ENCODE results near the gene CCDC77. TPM values are rescaled to one million over a fixed set of nuclear protein-coding genes. Genes with fewer than 3 reads are reported as not detected.

Gene CCDC77
- total RNA-seq, 4 donors from 2014 or later: 10.2 to 20.3 (median 12.3) TPM

DNA sequence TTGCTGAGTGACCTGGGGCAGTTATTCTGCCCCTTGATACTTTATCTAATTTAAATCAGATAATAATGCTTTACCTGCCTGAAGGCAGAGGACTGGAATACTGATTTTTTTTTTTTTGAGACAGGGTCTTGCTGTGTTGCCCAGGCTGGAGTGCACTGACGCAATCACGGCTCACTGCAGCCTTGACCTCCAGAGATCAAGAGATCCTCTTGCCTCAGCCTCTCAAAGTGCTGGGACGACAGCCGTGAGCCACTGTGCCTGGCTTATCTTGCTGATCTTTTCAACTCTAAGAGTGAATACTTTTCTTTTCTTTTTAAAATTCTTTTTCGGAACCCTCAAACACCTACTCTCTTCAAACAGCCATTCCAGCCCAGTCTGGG, 57.6 kb downstream of the CCDC77 start:
- H3K27ac ChIP-seq: no peak overlapping the region
- peaks cover 0 to 12% of the 10 kb centered on the region in 2 donors for H3K4me1 ChIP-seq
- DNase-seq: no peak
- peak overlapping the region in 2 of 3 donors; percentile 46 to 49 for H3K4me3 ChIP-seq (replicated peaks in 1 of 3)
- H3K9me3 ChIP-seq: no peaks in the 10 kb centered on the region
- intact Hi-C loops (cut with DNase I): no loop called here
- no peaks in the 10 kb centered on the region for H3K27me3 ChIP-seq
- no peaks in the 10 kb centered on the region for H3K36me3 ChIP-seq
- TF ChIP-seq POLR2A (IDR thresholded peaks at IDR 0.05): no peak
- no peak for TF ChIP-seq CTCF (IDR thresholded peaks at IDR 0.05)
- WGBS, 2 donors: 49 to 53% methylated on average over 5 of the region's 5 CpGs

GRCh38 chr12:459430-460258, 58.2 kb downstream of the CCDC77 start, which contains the start of gene B4GALNT3:
B4GALNT3 (plus strand) TSS chr12:459939; CDS start chr12:460377, 438 bp downstream.
- intact Hi-C loops (cut with DNase I): no loop called here
- Histone ChIP-seq H3K27ac (no peak within 1 kb of the TSS), H3K4me3 (replicated peaks in 1 of 3) (peak within 1 kb of the TSS in 2 of 3 donors; percentile 46 to 49), H3K9me3 (no peaks in the 10 kb centered on the region), H3K4me1 (peaks cover 0 to 12% of the 10 kb centered on the region in 2 donors), H3K27me3 (no peaks in the 10 kb centered on the region), H3K36me3 (no peaks in the 10 kb centered on the region)
- WGBS, 2 donors: 4 to 9% methylated on average over 18 to 30 of the region's 82 CpGs
- DNase-seq: peak; percentile 75 to 83
- TF ChIP-seq POLR2A (IDR thresholded peaks at IDR 0.05): peak in 1 of 2 donors; percentile 45
- no peak for TF ChIP-seq CTCF (IDR thresholded peaks at IDR 0.05)

DNA sequence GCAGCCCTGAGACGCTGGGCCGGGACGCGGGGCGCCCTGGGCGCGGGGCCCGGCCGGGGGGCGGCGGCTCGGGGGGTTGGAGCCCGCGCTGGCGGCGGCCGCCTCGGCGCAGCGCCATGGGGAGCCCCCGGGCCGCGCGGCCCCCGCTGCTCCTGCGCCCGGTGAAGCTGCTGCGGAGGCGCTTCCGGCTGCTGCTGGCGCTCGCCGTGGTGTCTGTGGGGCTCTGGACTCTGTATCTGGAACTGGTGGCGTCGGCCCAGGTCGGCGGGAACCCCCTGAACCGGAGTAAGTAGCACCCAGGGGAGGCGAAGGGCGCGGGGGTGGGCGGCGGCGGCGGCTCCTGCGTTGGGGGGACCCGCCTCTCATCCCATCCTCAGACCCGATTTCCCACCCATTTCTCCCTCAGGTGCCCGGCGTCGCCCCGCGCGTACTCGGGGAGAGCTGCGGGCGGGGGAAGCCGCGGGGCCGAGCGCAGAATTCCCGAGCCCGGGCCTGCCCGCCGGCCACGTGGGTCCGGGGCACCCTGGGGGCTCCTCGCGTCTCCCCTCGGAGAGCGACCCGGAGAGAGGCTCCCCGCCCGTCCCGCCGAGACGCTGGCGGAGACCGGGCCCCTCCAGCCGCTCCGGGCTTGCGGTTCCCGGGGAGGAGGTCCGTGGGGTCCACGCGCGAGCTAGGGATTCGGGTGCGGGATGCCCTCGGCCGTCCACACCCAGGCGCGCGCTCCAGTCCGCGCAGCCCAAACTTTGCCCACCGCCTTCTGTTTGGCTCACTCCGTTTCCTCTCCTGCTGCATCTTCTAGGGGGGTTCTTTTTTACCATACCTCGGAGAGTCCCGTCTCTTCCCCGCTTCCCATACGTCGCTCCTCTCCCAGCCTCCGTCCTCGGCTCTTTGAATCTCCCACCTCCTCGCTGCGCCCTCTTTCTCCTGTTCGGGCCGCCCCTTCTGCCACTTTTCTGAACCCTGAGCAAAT, 59.1 kb downstream of the CCDC77 start:
- Histone ChIP-seq H3K9me3 (no peaks in the 10 kb centered on the region), H3K27me3 (no peaks in the 10 kb centered on the region), H3K4me1 (peaks cover 5 to 22% of the 10 kb centered on the region in 2 donors), H3K36me3 (no peaks in the 10 kb centered on the region), H3K27ac (no peak overlapping the region), H3K4me3 (replicated peaks in 1 of 3) (peak overlapping the region in 2 of 3 donors; percentile 17 to 49)
- intact Hi-C loops (cut with DNase I): no loop called here
- TF ChIP-seq CTCF (IDR thresholded peaks at IDR 0.05): no peak
- TF ChIP-seq POLR2A (IDR thresholded peaks at IDR 0.05): no peak
- WGBS, 2 donors: 17 to 33% methylated on average over 23 to 43 of the region's 109 CpGs
- peak; percentile 32 to 41 for DNase-seq

- TF ChIP-seq POLR2A (IDR thresholded peaks at IDR 0.05): no peak
- TF ChIP-seq CTCF (IDR thresholded peaks at IDR 0.05): no peak
- H3K27me3 ChIP-seq: no peaks in the 10 kb centered on the region
- H3K9me3 ChIP-seq: no peaks in the 10 kb centered on the region
- WGBS, 2 donors: 84 to 89% methylated on average over 13 of the region's 13 CpGs
- DNase-seq: no peak
- H3K27ac ChIP-seq: no peak overlapping the region
- H3K4me3 ChIP-seq (replicated peaks in 1 of 3): no peak overlapping the region
- H3K4me1 ChIP-seq: peaks cover 12 to 27% of the 10 kb centered on the region in 2 donors
- intact Hi-C loops (cut with DNase I): no loop called here
- H3K36me3 ChIP-seq: no peaks in the 10 kb centered on the region
Observed at GRCh38 chr12:461425-461824, 60.0 kb downstream of the CCDC77 start.

Measured in thyroid gland (tissue), 4 donors.